IMR-90 (cell line): Measurements from ENCODE around the gene TOMM20. TPM values are rescaled to one million over a fixed set of nuclear protein-coding genes. Genes with fewer than 3 reads are reported as not detected.

Source experiments
- ATAC-seq: fragments of 200-7000 bp; cut with Tn5 transposase; 2 replicates; pipeline ENCODE4 v1.9.1; 2020; ENCODE audit warnings: low read depth, mild to moderate bottlenecking, moderate library complexity
- BruUV-seq: library from RNA; stranded (reverse); fragments of 400-500 nt; replicated peaks from 2 replicates; lab custom pipeline; 2021; lab: Mats Ljungman, UMichigan
- CTCF ChIA-PET: fragments of 300-600 bp; formaldehyde crosslinking; extraction: SDS; loops from one replicate; lab custom pipeline; 2021; ENCODE audit warnings: antibody characterized with exemption; lab: Yijun Ruan, JAX
- POLR2A ChIA-PET: fragments of 300-600 bp; sonication (Branson Sonifier 250); formaldehyde crosslinking; loops from one replicate; lab custom pipeline; 2022; ENCODE audit warnings: antibody characterized with exemption; ENCODE audit not compliant: unreplicated experiment; lab: Charles Lee
- DNase-seq: peaks from one replicate; pipeline ENCODE4 v3.0.0; 2013
- H2AFZ ChIP-seq: replicated peaks from 2 replicates; pipeline ENCODE3; 2013; ENCODE audit warnings: low read length, mild to moderate bottlenecking; ENCODE audit not compliant: poor library complexity
- H2AK5ac ChIP-seq: 2 replicates; pipeline ENCODE4 v1.6.1; 2013; ENCODE audit warnings: low read depth, low read length, inconsistent platforms
- H2AK9ac ChIP-seq: replicated peaks from 2 replicates; pipeline ENCODE3; 2013; ENCODE audit warnings: mild to moderate bottlenecking, low read depth, low read length, moderate library complexity; ENCODE audit not compliant: poor library complexity
- H2BK120ac ChIP-seq: 2 replicates; pipeline ENCODE4 v1.6.1; 2013; ENCODE audit warnings: low read depth, low read length, inconsistent platforms
- H2BK15ac ChIP-seq: 3 replicates; pipeline ENCODE4 v1.6.1; 2013; ENCODE audit warnings: low read depth, low read length, inconsistent platforms
- H2BK20ac ChIP-seq: 2 replicates; pipeline ENCODE4 v1.6.1; 2013; ENCODE audit warnings: low read depth, mild to moderate bottlenecking, inconsistent platforms, low read length, moderate library complexity
- H2BK5ac ChIP-seq: 2 replicates; pipeline ENCODE4 v1.6.1; 2013; ENCODE audit warnings: mild to moderate bottlenecking, low read depth, low read length, inconsistent platforms; ENCODE audit not compliant: poor library complexity, severe bottlenecking
- H3K14ac ChIP-seq: replicated peaks from 2 replicates; pipeline ENCODE4 v1.6.1; 2013; ENCODE audit warnings: low read depth, low read length, inconsistent platforms
- H3K18ac ChIP-seq: 2 replicates; pipeline ENCODE4 v1.6.1; 2013; ENCODE audit warnings: low read depth, low read length, control low read depth
- H3K23ac ChIP-seq: 2 replicates; pipeline ENCODE4 v1.6.1; 2013; ENCODE audit warnings: low read depth, low read length, inconsistent platforms
- H3K27ac ChIP-seq: 2 replicates; pipeline ENCODE4 v1.5.1; 2013; ENCODE audit warnings: mild to moderate bottlenecking, control low read depth, low read length; ENCODE audit not compliant: insufficient read depth
- H3K27me3 ChIP-seq: 2 replicates; pipeline ENCODE4 v1.6.1; 2013; ENCODE audit warnings: low read length; ENCODE audit not compliant: control insufficient read depth, insufficient read depth
- H3K36me3 ChIP-seq: 2 replicates; pipeline ENCODE4 v1.6.1; 2013; ENCODE audit warnings: low read length, mixed read lengths; ENCODE audit not compliant: control insufficient read depth, insufficient read depth
- H3K4ac ChIP-seq: 2 replicates; pipeline ENCODE4 v1.6.1; 2013; ENCODE audit warnings: low read depth, low read length, inconsistent platforms
- H3K4me1 ChIP-seq: 2 replicates; pipeline ENCODE4 v1.6.1; 2013; ENCODE audit warnings: low read length, mixed read lengths; ENCODE audit not compliant: control insufficient read depth, insufficient read depth
- H3K4me2 ChIP-seq: 2 replicates; pipeline ENCODE4 v1.6.1; 2013; ENCODE audit warnings: low read depth, mild to moderate bottlenecking, control low read depth, low read length, moderate library complexity
- H3K4me3 ChIP-seq: 2 replicates; pipeline ENCODE4 v1.5.1; 2013; ENCODE audit warnings: low read depth, mild to moderate bottlenecking, control low read depth, low read length, moderate library complexity; ENCODE audit not compliant: insufficient read depth
- H3K56ac ChIP-seq: 2 replicates; pipeline ENCODE4 v1.6.1; 2013; ENCODE audit warnings: low read length, inconsistent platforms; ENCODE audit not compliant: insufficient read depth; ENCODE audit errors: extremely low read depth
- H3K79me1 ChIP-seq, 2 experiments: 2 replicates each; pipeline ENCODE4 v1.6.1; 2013; ENCODE audit warnings: low read length in 2 of 2, inconsistent platforms in 1 of 2, low read depth in 1 of 2
- H3K9ac ChIP-seq: 2 replicates; pipeline ENCODE4 v1.6.1; 2013; ENCODE audit warnings: low read depth, low read length, control low read depth
- H3K9me1 ChIP-seq: 2 replicates; pipeline ENCODE4 v1.6.1; 2013; ENCODE audit warnings: low read length, inconsistent platforms; ENCODE audit not compliant: insufficient read depth
- H3K9me3 ChIP-seq: 2 replicates; pipeline ENCODE4 v1.6.1; 2013; ENCODE audit warnings: low read length; ENCODE audit not compliant: control insufficient read depth, insufficient read depth
- H4K20me1 ChIP-seq: 2 replicates; pipeline ENCODE4 v1.6.1; 2013; ENCODE audit warnings: low read length, inconsistent platforms; ENCODE audit not compliant: insufficient read depth
- H4K5ac ChIP-seq: 2 replicates; pipeline ENCODE4 v1.6.1; 2013; ENCODE audit warnings: mild to moderate bottlenecking, low read depth, low read length, control low read depth
- H4K8ac ChIP-seq, 2 experiments: 2 replicates each; pipeline ENCODE4 v1.6.1; 2013; ENCODE audit warnings: low read depth in 2 of 2, low read length in 2 of 2, control low read depth in 1 of 2, inconsistent platforms in 1 of 2
- H4K91ac ChIP-seq: 2 replicates; pipeline ENCODE4 v1.6.1; 2013; ENCODE audit warnings: low read depth, low read length, inconsistent platforms; ENCODE audit not compliant: insufficient read depth
- BHLHE40 ChIP-seq: fragments of 150-350 bp; IDR thresholded peaks from 2 replicates; pipeline ENCODE4 v1.6.1; 2016; ENCODE audit warnings: mild to moderate bottlenecking, low read depth, low read length
- CEBPB ChIP-seq: IDR thresholded peaks from 2 replicates; pipeline ENCODE4 v1.6.1; 2012; ENCODE audit warnings: low read depth, low read length, improper control_type of control experiment
- MAFK ChIP-seq: IDR thresholded peaks from 2 replicates; pipeline ENCODE4 v1.6.1; 2012; ENCODE audit warnings: low read depth, low read length, improper control_type of control experiment
- MXI1 ChIP-seq: IDR thresholded peaks from 2 replicates; pipeline ENCODE4 v1.6.1; 2012; ENCODE audit warnings: low read depth, mild to moderate bottlenecking, low read length, moderate library complexity, borderline replicate concordance
- NFE2L2 ChIP-seq: fragments of 150-350 bp; IDR thresholded peaks from 2 replicates; pipeline ENCODE4 v1.6.1; 2016; ENCODE audit warnings: low read depth, mild to moderate bottlenecking, low read length
- POLR2A ChIP-seq: IDR thresholded peaks from 2 replicates; pipeline ENCODE4 v1.6.1; 2012; ENCODE audit warnings: mild to moderate bottlenecking, low read depth, low read length
- RAD21 ChIP-seq: IDR thresholded peaks from 2 replicates; pipeline ENCODE4 v1.6.1; 2012; ENCODE audit warnings: low read length, improper control_type of control experiment
- RFX5 ChIP-seq: IDR thresholded peaks from 2 replicates; pipeline ENCODE4 v1.8.0; 2012; ENCODE audit warnings: low read depth, mild to moderate bottlenecking, low read length, moderate library complexity
- SMC3 ChIP-seq: fragments of 150-350 bp; IDR thresholded peaks from 2 replicates; pipeline ENCODE4 v1.6.1; 2016; ENCODE audit warnings: low read depth, mild to moderate bottlenecking, antibody characterized with exemption, low read length, moderate library complexity
- WGBS, 2 experiments: methylation state at CpG; one replicate each; pipeline versions ENCODE4 v1.1.5 to v1.1.7; 2013; ENCODE audit warnings: missing lambda C conversion rate in 2 of 2; ENCODE audit not compliant: insufficient read length in 1 of 2; ENCODE audit errors: extremely low coverage in 2 of 2; 5-methylcytosine and 5-hydroxymethylcytosine counted together
- dilution Hi-C: fragments of 300-500 bp; cut with HindIII; formaldehyde crosslinking; loops from one replicate; pipeline ENCODE4 v1.14.3; 2018; ENCODE audit warnings: low sequenced_read_pairs; ENCODE audit not compliant: unreplicated experiment
- in situ Hi-C: fragments of 300-500 bp; cut with MboI; formaldehyde crosslinking; loops from 3 replicates; pipeline ENCODE4 v1.14.3; 2019; ENCODE audit warnings: low sequenced_read_pairs, inconsistent platforms, mixed read lengths
- intact Hi-C: fragments of 100-400 bp; cut with micrococcal nuclease; formaldehyde crosslinking; loops from 2 replicates; pipeline ENCODE4 v1.10.0; 2022
- polyA plus RNA-seq, 3 experiments: library from polyadenylated mRNA; depleted of rRNA; stranded (reverse); fragments of >200 nt; gene quantifications; 2 replicates each; pipeline ENCODE4 v1.2.3, GENCODE V29; 2012; ENCODE audit warnings: low replicate concordance in 1 of 3
- total RNA-seq: library from RNA; depleted of rRNA; stranded (reverse); fragments of >200 nt; gene quantifications from 2 replicates; pipeline ENCODE4 v1.2.3, GENCODE V29; 2012

Gene TOMM20
- total and polyA plus RNA-seq, 2 of the 4 experiments (the other 2 are of a cell fraction): 75.3 to 84.4 TPM

DNA sequence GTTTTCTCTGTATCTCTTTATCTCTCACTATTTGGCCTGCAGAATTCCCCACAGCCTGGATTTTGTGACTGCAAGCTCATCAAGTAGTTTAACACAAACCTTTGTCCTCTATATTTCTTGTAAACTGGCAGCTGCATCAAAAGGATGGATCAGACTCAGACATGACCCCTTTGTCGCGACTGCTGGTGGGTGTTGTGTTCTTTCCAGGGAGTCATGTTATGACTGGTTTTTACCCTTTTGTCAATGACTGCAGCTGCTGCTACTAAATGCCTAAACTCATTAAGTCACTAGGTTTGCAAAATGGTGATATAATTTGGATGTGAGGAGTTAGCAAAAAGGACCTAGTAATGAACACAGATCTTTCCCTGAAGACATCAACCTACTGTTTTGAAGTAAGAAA is 10.2 kb upstream of the TOMM20 start:
- no CpG with 5 or more reads among the region's 2 CpGs for WGBS, 2 experiments
- Histone ChIP-seq H3K36me3 (peaks cover 53% of the 10 kb centered on the region), H2AFZ (no peak overlapping the region), H3K14ac (no peak overlapping the region), H3K4me3 (no peak overlapping the region), H4K20me1 (no peaks in the 10 kb centered on the region), H2BK15ac (no peak overlapping the region), H4K8ac (no peak overlapping the region), H2BK5ac (no peak overlapping the region), H3K9me3 (no peaks in the 10 kb centered on the region), H2AK9ac (no peak overlapping the region), H3K9ac (no peak overlapping the region), H3K4ac (no peak overlapping the region), H4K5ac (no peak overlapping the region), H3K23ac (no peak overlapping the region), H3K56ac (no peak overlapping the region), H2BK20ac (no peak overlapping the region), H4K91ac (no peak overlapping the region), H3K27ac (peak overlapping the region; percentile 53; the same call in 1 of the 2 replicates), H2BK120ac (no peak overlapping the region), H3K18ac (no peak overlapping the region), H3K9me1 (peaks cover 3% of the 10 kb centered on the region; the same call in 1 of the 2 replicates), H2AK5ac (no peak overlapping the region), H3K4me2 (no peak overlapping the region), H3K4me1 (peaks cover 5% of the 10 kb centered on the region), H3K79me1 (peaks cover 17 to 34% of the 10 kb centered on the region in 2 experiments), H3K27me3 (no peaks in the 10 kb centered on the region)
- BruUV-seq: no TSS peak
- POLR2A ChIA-PET: no interaction called here
- CTCF ChIA-PET: interaction anchor here (0.9 kb wide), 1 partner anchor 34 kb away, joined by 3 read pairs; no protein-coding TSS in a partner anchor
- dilution Hi-C loops: no loop called here
- intact Hi-C loops: no loop called here
- TF ChIP-seq MXI1 (no peak), RFX5 (no peak), SMC3 (no peak), MAFK (no peak), RAD21 (no peak), NFE2L2 (no peak), BHLHE40 (no peak), POLR2A (no peak), CEBPB (no peak)
- in situ Hi-C loops: no loop called here
- DNase-seq (no peak), ATAC-seq (no peak)
